Measurements from ENCODE around the gene ABCA6. TPM values are rescaled to one million over a fixed set of nuclear protein-coding genes. Genes with fewer than 3 reads are reported as not detected.

Gene ABCA6
- total and polyA plus RNA-seq, 2 experiments from 2014 or later, result 1.6 to 6.3 TPM

GRCh38 chr17:69042308-69042707 is 99.4 kb downstream of the ABCA6 start:
- no peaks in the 10 kb centered on the region for H3K36me3 ChIP-seq (replicated peaks; ENCODE audit: insufficient read depth, low read depth)
- peak overlapping the region; percentile 30 for H3K27ac ChIP-seq
- no peaks in the 10 kb centered on the region for H4K20me1 ChIP-seq (ENCODE audit: insufficient read depth, poor library complexity, severe bottlenecking)
- 69% methylated on average over 5 of the region's 5 CpGs for WGBS (ENCODE audit: low lambda C conversion rate, missing lambda C conversion rate)
- H3K4me3 ChIP-seq, result no peak overlapping the region
- H3K27me3 ChIP-seq, result no peaks in the 10 kb centered on the region
- no peak overlapping the region for H2AFZ ChIP-seq
- peaks cover 6% of the 10 kb centered on the region for H3K4me1 ChIP-seq (ENCODE audit: insufficient read depth)
- peak overlapping the region; percentile 38 for H3K4me2 ChIP-seq
- H3K9me2 ChIP-seq (replicated peaks; ENCODE audit: insufficient read depth), result no peaks in the 10 kb centered on the region
- DNase-seq (ENCODE audit: low spot score), result peak; percentile 7
- TF ChIP-seq EZH2phosphoT487 (IDR thresholded peaks at IDR 0.05; ENCODE audit: low read depth, severe bottlenecking, unreplicated experiment) (no peak), CTCF (IDR thresholded peaks at IDR 0.05; ENCODE audit: poor library complexity) (no peak), EZH2 (IDR thresholded peaks at IDR 0.05; ENCODE audit: borderline replicate concordance) (no peak)
- no peaks in the 10 kb centered on the region for H3K9me3 ChIP-seq (ENCODE audit: low read depth)
- H3K79me2 ChIP-seq, result no peaks in the 10 kb centered on the region

- peak; percentile 14 for DNase-seq (ENCODE audit: low spot score)
- H3K4me1 ChIP-seq (ENCODE audit: insufficient read depth), result no peaks in the 10 kb centered on the region
- H2AFZ ChIP-seq, result no peak overlapping the region
- H3K79me2 ChIP-seq, result no peaks in the 10 kb centered on the region
- no peaks in the 10 kb centered on the region for H4K20me1 ChIP-seq (ENCODE audit: insufficient read depth, poor library complexity, severe bottlenecking)
- no peak for TF ChIP-seq EZH2phosphoT487 (IDR thresholded peaks at IDR 0.05; ENCODE audit: low read depth, severe bottlenecking, unreplicated experiment)
- TF ChIP-seq CTCF (IDR thresholded peaks at IDR 0.05; ENCODE audit: poor library complexity), result no peak
- TF ChIP-seq EZH2 (IDR thresholded peaks at IDR 0.05; ENCODE audit: borderline replicate concordance), result no peak
- no peaks in the 10 kb centered on the region for H3K36me3 ChIP-seq (replicated peaks; ENCODE audit: insufficient read depth, low read depth)
- no peaks in the 10 kb centered on the region for H3K9me2 ChIP-seq (replicated peaks; ENCODE audit: insufficient read depth)
- no peak overlapping the region for H3K27ac ChIP-seq
- H3K4me2 ChIP-seq, result no peak overlapping the region
- 86% methylated on average over 3 of the region's 3 CpGs for WGBS (ENCODE audit: low lambda C conversion rate, missing lambda C conversion rate)
- H3K4me3 ChIP-seq, result no peak overlapping the region
- no peaks in the 10 kb centered on the region for H3K9me3 ChIP-seq (ENCODE audit: low read depth)
- H3K27me3 ChIP-seq, result no peaks in the 10 kb centered on the region
Observed at GRCh38 chr17:69031839-69032238, 109.9 kb downstream of the ABCA6 start.

- Histone ChIP-seq H3K9me3 (ENCODE audit: low read depth) (no peaks in the 10 kb centered on the region), H3K79me2 (no peaks in the 10 kb centered on the region), H3K4me2 (no peak overlapping the region), H3K4me1 (ENCODE audit: insufficient read depth) (no peaks in the 10 kb centered on the region), H3K4me3 (no peak overlapping the region), H3K9me2 (replicated peaks; ENCODE audit: insufficient read depth) (no peaks in the 10 kb centered on the region), H4K20me1 (ENCODE audit: insufficient read depth, poor library complexity, severe bottlenecking) (no peaks in the 10 kb centered on the region), H3K36me3 (replicated peaks; ENCODE audit: insufficient read depth, low read depth) (no peaks in the 10 kb centered on the region), H3K27ac (no peak overlapping the region), H2AFZ (no peak overlapping the region), H3K27me3 (no peaks in the 10 kb centered on the region)
- TF ChIP-seq EZH2 (IDR thresholded peaks at IDR 0.05; ENCODE audit: borderline replicate concordance) (no peak), EZH2phosphoT487 (IDR thresholded peaks at IDR 0.05; ENCODE audit: low read depth, severe bottlenecking, unreplicated experiment) (no peak), CTCF (IDR thresholded peaks at IDR 0.05; ENCODE audit: poor library complexity) (no peak)
- DNase-seq (ENCODE audit: low spot score), result no peak
- WGBS (ENCODE audit: low lambda C conversion rate, missing lambda C conversion rate), result 96% methylated on average over 1 of the region's 1 CpG
Observed at GRCh38 chr17:69030169-69030568, 111.5 kb downstream of the ABCA6 start.

Small RNA genes lying within 50 kb of the gene (microRNA-seq; reads per million reads assigned to microRNA genes)
- gene MIR4524A (not detected), gene MIR4524B (not detected)

Small RNA genes lying within 50 kb of the gene (small RNA-seq; reads per million reads assigned to genes)
- not detected for gene MIR4524B

Other genes starting within 250 kb of the ABCA6 start
- gene ABCA8, start 186.5 kb downstream of the ABCA6 start, total RNA-seq, result 3.4 and 6.0 TPM in 2 replicates
- 2.1 and 2.4 TPM in 2 replicates for gene ABCA8, start 186.5 kb downstream of the ABCA6 start, polyA plus RNA-seq
- 0.60 and 6.6 TPM in 2 replicates for gene ABCA9, start 81.0 kb downstream of the ABCA6 start, total RNA-seq
- gene ABCA9, start 81.0 kb downstream of the ABCA6 start, polyA plus RNA-seq, result 0.34 and 1.4 TPM in 2 replicates
- gene ABCA10, start 86.9 kb upstream of the ABCA6 start, total RNA-seq, result 1.5 and 4.7 TPM in 2 replicates
- gene ABCA10, start 86.9 kb upstream of the ABCA6 start, polyA plus RNA-seq, result not detected in 2 replicates
- 53.4 and 59.8 TPM in 2 replicates for gene ABCA5, start 185.2 kb upstream of the ABCA6 start, total RNA-seq
- 21.5 and 22.4 TPM in 2 replicates for gene ABCA5, start 185.2 kb upstream of the ABCA6 start, polyA plus RNA-seq